Endothelial cell of umbilical vein (primary cell): ENCODE results near the gene LMO7. TPM values are rescaled to one million over a fixed set of nuclear protein-coding genes. Genes with fewer than 3 reads are reported as not detected.

Experiments used
- BruUV-seq: library from RNA; stranded (reverse); fragments of 400-500 nt; replicated peaks from 2 replicates; lab custom pipeline; 2021; lab: Mats Ljungman, UMichigan
- CTCF ChIA-PET: fragments of 300-600, 350-600 bp; sonication (Branson Sonifier 250); formaldehyde crosslinking; loops from one replicate; lab custom pipeline; 2021; ENCODE audit warnings: antibody characterized with exemption, inconsistent platforms; lab: Charles Lee
- POLR2A ChIA-PET: fragments of 300-600, 350-600 bp; sonication (Branson Sonifier 250); formaldehyde crosslinking; loops from one replicate; lab custom pipeline; 2021; ENCODE audit warnings: antibody characterized with exemption, inconsistent platforms; lab: Charles Lee
- DNase-seq: peaks from one replicate; pipeline ENCODE4 v3.0.0-alpha.2; 2011; ENCODE audit warnings: low read depth, low spot score
- FAIRE-seq: peaks from 2 replicates; lab custom pipeline; 2011; peaks lifted over from hg19 to GRCh38; lab: Jason Lieb, UNC
- H2AFZ ChIP-seq: 2 replicates; pipeline ENCODE4 v1.6.0; 2012; ENCODE audit warnings: low read depth, low read length, control low read depth, inconsistent platforms
- H3K27ac ChIP-seq: 2 replicates; pipeline ENCODE4 v1.5.1; 2011; ENCODE audit warnings: low read depth, mild to moderate bottlenecking, control low read depth, low read length, moderate library complexity; ENCODE audit not compliant: insufficient read depth
- H3K27me3 ChIP-seq, 2 experiments: 2 replicates each; pipeline versions ENCODE4 v1.6.0 to v1.6.1; 2011; ENCODE audit warnings: low read length in 2 of 2, mixed read lengths in 1 of 2; ENCODE audit not compliant: control insufficient read depth in 2 of 2, insufficient read depth in 2 of 2
- H3K36me3 ChIP-seq, 2 experiments: 2 replicates in 1 of 2; 3 replicates in 1 of 2; pipeline ENCODE4 v1.5.1; 2011; ENCODE audit warnings: low read length in 2 of 2, mild to moderate bottlenecking in 1 of 2, moderate library complexity in 1 of 2; ENCODE audit not compliant: control insufficient read depth in 2 of 2, insufficient read depth in 2 of 2; ENCODE audit errors: extremely low read depth in 1 of 2
- H3K4me1 ChIP-seq: 3 replicates; pipeline ENCODE4 v1.5.1; 2011; ENCODE audit warnings: mild to moderate bottlenecking, low read length; ENCODE audit not compliant: control insufficient read depth, insufficient read depth; ENCODE audit errors: extremely low read depth
- H3K4me2 ChIP-seq: 2 replicates; pipeline ENCODE4 v1.6.1; 2011; ENCODE audit warnings: low read length, control low read depth, mixed read lengths; ENCODE audit not compliant: insufficient read depth
- H3K4me3 ChIP-seq, 3 experiments: fragments of 200-600 bp in 1 of 3; sonication (generic), shearing (Covaris generic) in 1 of 3; replicated peaks in 1 of 3; 2 replicates each; pipeline ENCODE4 v1.5.1; 2011 to 2016; ENCODE audit warnings: control low read depth in 3 of 3, low read length in 3 of 3, mild to moderate bottlenecking in 2 of 3, inconsistent platforms in 1 of 3, low read depth in 1 of 3, moderate library complexity in 1 of 3; ENCODE audit not compliant: insufficient read depth in 1 of 3
- H3K79me2 ChIP-seq: 2 replicates; pipeline ENCODE4 v1.6.0; 2012; ENCODE audit warnings: low read length, inconsistent platforms; ENCODE audit not compliant: control insufficient read depth, insufficient read depth
- H3K9ac ChIP-seq: replicated peaks from 2 replicates; pipeline ENCODE3; 2011; ENCODE audit warnings: low read length, control low read depth; ENCODE audit not compliant: insufficient read depth; ENCODE audit errors: extremely low read depth
- H3K9me1 ChIP-seq: replicated peaks from 3 replicates; pipeline ENCODE4 v1.6.0; 2011; ENCODE audit warnings: mild to moderate bottlenecking, low read length; ENCODE audit not compliant: control insufficient read depth, insufficient read depth; ENCODE audit errors: extremely low read depth
- H3K9me3 ChIP-seq: replicated peaks from 2 replicates; pipeline ENCODE4 v1.5.1; 2012; ENCODE audit warnings: low read length, inconsistent platforms; ENCODE audit not compliant: control insufficient read depth, insufficient read depth
- H4K20me1 ChIP-seq: replicated peaks from 2 replicates; pipeline ENCODE3; 2011; ENCODE audit warnings: mild to moderate bottlenecking, low read length; ENCODE audit not compliant: control insufficient read depth, insufficient read depth; ENCODE audit errors: extremely low read depth
- EZH2 ChIP-seq: IDR thresholded peaks from 2 replicates; pipeline ENCODE4 v1.6.1; 2012; ENCODE audit warnings: borderline replicate concordance, low read depth, mild to moderate bottlenecking, moderate library complexity, low read length, inconsistent platforms; ENCODE audit not compliant: severe bottlenecking
- FOS ChIP-seq: IDR thresholded peaks from 2 replicates; pipeline ENCODE4 v1.6.1; 2011; ENCODE audit warnings: mild to moderate bottlenecking, low read length, moderate library complexity, borderline replicate concordance; ENCODE audit not compliant: insufficient read depth
- GATA2 ChIP-seq: IDR thresholded peaks from 2 replicates; pipeline ENCODE4 v1.7.0; 2011; ENCODE audit warnings: low read depth, mild to moderate bottlenecking, moderate library complexity, mixed read lengths, low read length; ENCODE audit not compliant: insufficient read length, insufficient read depth
- JUN ChIP-seq: IDR thresholded peaks from 2 replicates; pipeline ENCODE4 v1.6.1; 2011; ENCODE audit warnings: borderline replicate concordance, low read depth; ENCODE audit not compliant: insufficient read length, insufficient read depth
- MAX ChIP-seq: IDR thresholded peaks from 2 replicates; pipeline ENCODE4 v1.6.1; 2011; ENCODE audit not compliant: insufficient read depth, insufficient read length
- POLR2A ChIP-seq: IDR thresholded peaks from 2 replicates; pipeline ENCODE4 v1.6.1; 2012; ENCODE audit warnings: low read depth, mild to moderate bottlenecking, control low read depth, low read length
- POLR2AphosphoS5 ChIP-seq: IDR thresholded peaks from 2 replicates; pipeline ENCODE4 v1.6.1; 2012; ENCODE audit warnings: low read depth, mild to moderate bottlenecking, control low read depth, low read length, moderate library complexity; ENCODE audit not compliant: insufficient read depth
- dilution Hi-C: fragments of 300-500 bp; cut with MboI; formaldehyde crosslinking; loops from one replicate; pipeline ENCODE4 v1.15.0; 2019; ENCODE audit warnings: low sequenced_read_pairs; ENCODE audit not compliant: extremely low pct_ligation_motif_present
- intact Hi-C: fragments of 100-400 bp; cut with micrococcal nuclease; formaldehyde crosslinking; loops from one replicate; pipeline ENCODE4 v1.10.0; 2022
- polyA plus RNA-seq, 4 experiments: library from polyadenylated mRNA; depleted of rRNA in 3 of 4; stranded (reverse) in 3 of 4; unstranded in 1 of 4; fragments of >200 nt; gene quantifications; 2 replicates each; pipeline versions ENCODE4 v1.2.1 to v1.2.3, GENCODE V29; 2011 to 2012; ENCODE audit warnings: missing spikeins in 1 of 4
- total RNA-seq: library from RNA; stranded (reverse); gene quantifications from 2 replicates; pipeline ENCODE4 v1.2.3, GENCODE V29; 2021
- TF ChIP-seq, protein P1 (sequence below), 2 donors: IDR thresholded peaks; 1 replicate in 1 of 2; 2 replicates in 1 of 2; pipeline ENCODE4 v1.5.1; 2011; ENCODE audit warnings: low read length in 2 of 2, mild to moderate bottlenecking in 2 of 2, moderate library complexity in 2 of 2, control low read depth in 1 of 2, inconsistent platforms in 1 of 2, low read depth in 1 of 2; ENCODE audit not compliant: insufficient read depth in 1 of 2; ENCODE audit errors: extremely low read depth in 1 of 2

Gene LMO7
- total and polyA plus RNA-seq, 2 donors (not counting 3 experiments of a cell fraction or from before 2014, with no cell fraction given) = 10.5 to 21.1 TPM

DNA sequence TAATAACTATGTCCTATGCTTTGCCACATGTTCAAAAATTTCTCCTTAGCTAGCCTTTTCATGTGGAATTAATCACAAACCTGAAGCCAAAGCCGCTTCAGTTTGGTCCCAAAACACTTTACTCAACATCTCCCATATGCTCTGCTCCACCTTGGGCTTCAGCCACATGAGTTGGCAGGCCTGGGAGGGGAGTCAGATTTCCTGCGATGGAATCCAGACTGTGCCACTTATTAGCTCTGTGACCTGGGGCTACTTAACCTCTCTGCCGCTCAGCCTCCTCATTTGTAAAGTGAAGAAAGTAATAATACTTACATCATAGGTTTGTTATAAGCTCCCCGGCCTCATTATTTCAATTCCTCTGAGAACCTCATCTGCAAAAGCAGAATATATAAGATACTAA, 272.0 kb downstream of the LMO7 start:
- FAIRE-seq = no peak
- no peaks in the 10 kb centered on the region for H3K9me3 ChIP-seq
- no peaks in the 10 kb centered on the region for H3K36me3 ChIP-seq
- ChIA-PET POLR2A (no interaction called here), CTCF (interaction anchor here (0.7 to 1.6 kb wide), 3 partner anchors 25 to 38 kb away, joined by 3 to 4 read pairs (median 3); no protein-coding TSS in a partner anchor)
- H3K4me3 ChIP-seq = no peak overlapping the region
- dilution Hi-C loops = no loop called here
- H3K4me2 ChIP-seq = no peak overlapping the region
- no peaks in the 10 kb centered on the region for H3K9me1 ChIP-seq
- H3K9ac ChIP-seq = no peak overlapping the region
- no peaks in the 10 kb centered on the region for H3K79me2 ChIP-seq
- H4K20me1 ChIP-seq = peaks cover 2% of the 10 kb centered on the region
- no peak overlapping the region for H3K27ac ChIP-seq
- intact Hi-C loops = no loop called here
- H3K4me1 ChIP-seq = no peaks in the 10 kb centered on the region
- BruUV-seq = no TSS peak
- DNase-seq = no peak
- peaks cover 4 to 6% of the 10 kb centered on the region in 2 experiments for H3K27me3 ChIP-seq
- no peak for TF ChIP-seq POLR2A
- no peak for TF ChIP-seq POLR2AphosphoS5
- TF ChIP-seq, protein P1, sequence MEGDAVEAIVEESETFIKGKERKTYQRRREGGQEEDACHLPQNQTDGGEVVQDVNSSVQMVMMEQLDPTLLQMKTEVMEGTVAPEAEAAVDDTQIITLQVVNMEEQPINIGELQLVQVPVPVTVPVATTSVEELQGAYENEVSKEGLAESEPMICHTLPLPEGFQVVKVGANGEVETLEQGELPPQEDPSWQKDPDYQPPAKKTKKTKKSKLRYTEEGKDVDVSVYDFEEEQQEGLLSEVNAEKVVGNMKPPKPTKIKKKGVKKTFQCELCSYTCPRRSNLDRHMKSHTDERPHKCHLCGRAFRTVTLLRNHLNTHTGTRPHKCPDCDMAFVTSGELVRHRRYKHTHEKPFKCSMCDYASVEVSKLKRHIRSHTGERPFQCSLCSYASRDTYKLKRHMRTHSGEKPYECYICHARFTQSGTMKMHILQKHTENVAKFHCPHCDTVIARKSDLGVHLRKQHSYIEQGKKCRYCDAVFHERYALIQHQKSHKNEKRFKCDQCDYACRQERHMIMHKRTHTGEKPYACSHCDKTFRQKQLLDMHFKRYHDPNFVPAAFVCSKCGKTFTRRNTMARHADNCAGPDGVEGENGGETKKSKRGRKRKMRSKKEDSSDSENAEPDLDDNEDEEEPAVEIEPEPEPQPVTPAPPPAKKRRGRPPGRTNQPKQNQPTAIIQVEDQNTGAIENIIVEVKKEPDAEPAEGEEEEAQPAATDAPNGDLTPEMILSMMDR (IDR thresholded peaks at IDR 0.05; ENCODE audit: extremely low read depth in 1 of 2, insufficient read depth in 1 of 2, low read depth in 1 of 2, low read length in 2 of 2) = no peak
- no peak for TF ChIP-seq FOS
- TF ChIP-seq JUN = no peak
- TF ChIP-seq EZH2 = no peak
- no peak for TF ChIP-seq MAX
- no peak for TF ChIP-seq GATA2
- no peak overlapping the region for H2AFZ ChIP-seq

Other genes starting within 250 kb of the LMO7 start
- 72.4 and 81.0 TPM in 2 replicates for gene TBC1D4, start 154.2 kb upstream of the LMO7 start, total RNA-seq
- 58.3 and 62.6 TPM in 2 replicates for gene TBC1D4, start 154.2 kb upstream of the LMO7 start, polyA plus RNA-seq
- 112 and 122 TPM in 2 replicates for gene COMMD6, start 98.5 kb upstream of the LMO7 start, total RNA-seq
- 33.9 and 71.7 TPM in 2 replicates for gene COMMD6, start 98.5 kb upstream of the LMO7 start, polyA plus RNA-seq
- 46.8 and 49.2 TPM in 2 replicates for gene UCHL3, start 86.5 kb upstream of the LMO7 start, total RNA-seq
- 23.6 and 31.3 TPM in 2 replicates for gene UCHL3, start 86.5 kb upstream of the LMO7 start, polyA plus RNA-seq